ENCODE results near the gene SCRG1. TPM values are rescaled to one million over a fixed set of nuclear protein-coding genes. Genes with fewer than 3 reads are reported as not detected.
A peak's percentile ranks its signal among the peaks of the same experiment; 100 is the strongest.

SCRG1 gene
- total RNA-seq, 1 experiment from 2014 or later = 1.2 TPM

- DNase-seq (ENCODE audit: low read depth, low spot score) = no peak
- in situ Hi-C loops (cut with HindIII; ENCODE audit: low pct_unique_long_range_greater_than_20kb, low sequenced_read_pairs) = no loop called here
Observed at GRCh38 chr4:173374588-173374987, 24.3 kb downstream of the SCRG1 start.

- in situ Hi-C loops (cut with HindIII; ENCODE audit: low pct_unique_long_range_greater_than_20kb, low sequenced_read_pairs) = no loop called here
Observed at GRCh38 chr4:173371292-173372192, 27.4 kb downstream of the SCRG1 start.

DNA sequence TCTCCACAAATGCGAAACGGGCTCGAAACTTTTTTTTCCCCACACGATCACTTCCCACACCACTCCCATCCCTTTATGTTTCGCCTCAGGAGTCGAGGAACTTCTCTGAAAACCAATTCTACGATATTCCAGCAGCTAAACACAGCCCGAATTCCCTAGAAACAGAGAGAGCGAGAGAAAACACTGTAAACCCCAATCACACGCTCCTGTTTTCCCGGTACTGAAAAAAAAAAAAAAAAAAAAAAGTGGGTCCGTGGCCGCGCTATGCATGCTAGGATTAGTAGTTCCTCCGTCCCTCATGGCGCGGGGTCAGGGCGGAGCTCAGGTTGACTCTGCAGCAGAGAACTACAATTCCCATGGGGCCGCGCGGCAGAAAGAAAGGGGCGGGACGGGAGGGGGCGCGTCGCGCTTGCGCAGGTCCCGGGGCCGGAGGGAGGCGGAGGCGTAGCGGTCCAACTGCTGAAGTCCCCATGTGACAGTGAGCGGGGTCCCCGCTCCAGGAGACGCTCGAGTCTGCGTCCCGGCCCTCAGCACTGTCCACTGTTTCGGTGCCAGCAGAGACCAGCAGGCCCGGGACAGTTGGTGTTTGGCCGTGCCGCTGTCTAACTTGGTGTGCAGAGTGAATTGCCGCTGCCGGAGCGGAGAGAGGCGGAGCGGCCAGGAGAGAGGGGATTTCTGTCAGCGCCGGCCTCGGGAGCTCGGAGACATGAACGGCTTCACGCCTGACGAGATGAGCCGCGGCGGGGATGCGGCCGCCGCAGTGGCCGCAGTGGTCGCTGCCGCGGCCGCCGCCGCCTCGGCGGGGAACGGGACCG, 28.2 kb downstream of the SCRG1 start, which contains the start of gene SAP30:
Gene SAP30 (plus strand): TSS at position 478 of the 815 bp plus-strand sequence. CDS start 229 bp downstream, at position 707.
- DNase-seq (ENCODE audit: low read depth, low spot score) = peak; percentile 98
- in situ Hi-C loops (cut with HindIII; ENCODE audit: low pct_unique_long_range_greater_than_20kb, low sequenced_read_pairs) = no loop called here

More at GRCh38 chr4:173371292-173372192, 27.4 kb downstream of the SCRG1 start:
- DNase-seq (ENCODE audit: low read depth, low spot score) = peak; percentile 92

GRCh38 chr4:173370130-173370476, 28.8 kb downstream of the SCRG1 start:
- DNase-seq (ENCODE audit: low read depth, low spot score) = no peak

GRCh38 chr4:173367946-173368345, 31.0 kb downstream of the SCRG1 start:
- no peak for DNase-seq (ENCODE audit: low read depth, low spot score)
- in situ Hi-C loops (cut with HindIII; ENCODE audit: low pct_unique_long_range_greater_than_20kb, low sequenced_read_pairs) = no loop called here

More at GRCh38 chr4:173370130-173370476, 28.8 kb downstream of the SCRG1 start:
- in situ Hi-C loops (cut with HindIII; ENCODE audit: low pct_unique_long_range_greater_than_20kb, low sequenced_read_pairs) = no loop called here

- in situ Hi-C loops (cut with HindIII; ENCODE audit: low pct_unique_long_range_greater_than_20kb, low sequenced_read_pairs) = no loop called here
- DNase-seq (ENCODE audit: low read depth, low spot score) = no peak
Observed at GRCh38 chr4:173367285-173367684, 31.6 kb downstream of the SCRG1 start.

GRCh38 chr4:173365359-173365996, 33.4 kb downstream of the SCRG1 start:
- in situ Hi-C loops (cut with HindIII; ENCODE audit: low pct_unique_long_range_greater_than_20kb, low sequenced_read_pairs) = no loop called here
- no peak for DNase-seq (ENCODE audit: low read depth, low spot score)

DNA sequence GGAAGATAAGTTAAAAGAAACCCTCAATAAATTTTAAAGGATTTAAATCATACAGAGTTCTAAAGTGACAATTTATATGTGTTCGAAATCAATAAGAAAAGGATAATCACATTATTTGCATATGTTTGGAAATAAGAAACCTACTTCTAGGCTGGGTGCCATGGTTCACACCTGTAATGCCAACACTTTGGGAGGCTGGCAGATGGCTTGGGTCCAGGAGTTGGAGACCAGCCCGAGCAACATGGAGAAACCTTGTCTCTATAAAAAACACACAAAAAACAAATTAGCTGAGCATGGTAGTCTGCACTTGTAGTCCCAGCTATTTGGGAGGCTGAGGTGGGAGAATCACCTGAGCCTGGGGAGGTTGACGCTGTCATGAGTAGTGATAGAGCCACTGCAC, 36.2 kb downstream of the SCRG1 start:
- in situ Hi-C loops (cut with HindIII; ENCODE audit: low pct_unique_long_range_greater_than_20kb, low sequenced_read_pairs) = no loop called here
- DNase-seq (ENCODE audit: low read depth, low spot score) = no peak

- peak; percentile 43 for DNase-seq (ENCODE audit: low read depth, low spot score)
- in situ Hi-C loops (cut with HindIII; ENCODE audit: low pct_unique_long_range_greater_than_20kb, low sequenced_read_pairs) = no loop called here
Observed at GRCh38 chr4:173360587-173361221, 38.2 kb downstream of the SCRG1 start.

DNA sequence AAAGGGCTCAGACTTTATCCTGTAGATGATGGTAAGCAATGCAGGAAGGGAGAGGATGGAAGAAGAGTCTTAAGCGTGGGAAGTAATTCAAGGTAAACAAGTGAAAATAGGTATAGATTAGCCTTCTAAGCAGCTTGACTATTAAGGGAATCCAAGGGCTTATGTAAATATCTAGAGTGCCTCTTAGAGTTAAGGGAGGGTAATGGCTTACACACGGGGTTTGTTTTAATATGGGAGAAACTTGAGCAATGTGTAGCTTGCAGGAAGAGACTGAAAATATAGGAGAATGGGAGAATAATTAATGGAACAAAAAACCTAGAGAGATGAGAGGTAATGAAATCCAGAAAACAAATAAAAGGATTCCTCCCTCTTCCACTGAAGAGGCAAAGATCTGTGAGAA, 41.0 kb downstream of the SCRG1 start:
- in situ Hi-C loops (cut with HindIII; ENCODE audit: low pct_unique_long_range_greater_than_20kb, low sequenced_read_pairs) = no loop called here
- no peak for DNase-seq (ENCODE audit: low read depth, low spot score)

DNA sequence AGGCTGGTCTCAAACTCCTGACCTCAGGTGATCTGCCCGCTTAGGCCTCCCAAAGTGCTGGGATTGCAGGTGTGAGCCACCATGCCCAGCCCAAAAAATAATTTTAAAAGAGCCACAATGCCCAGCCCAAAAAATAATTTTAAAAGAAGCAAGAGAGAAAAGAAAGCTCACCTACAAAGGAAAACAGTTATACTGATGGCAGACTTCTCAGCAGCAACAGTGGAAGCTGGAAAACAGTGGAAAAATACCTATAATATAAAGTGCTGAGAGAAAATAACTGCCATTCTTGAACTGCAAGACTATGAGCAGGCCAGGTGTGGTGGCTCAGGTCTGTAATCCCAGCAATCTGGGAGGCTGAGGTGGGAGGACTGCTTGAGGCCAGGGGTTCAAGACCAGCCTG, 51.4 kb downstream of the SCRG1 start:
- no peak for DNase-seq (ENCODE audit: low read depth, low spot score)
- in situ Hi-C loops (cut with HindIII; ENCODE audit: low pct_unique_long_range_greater_than_20kb, low sequenced_read_pairs) = no loop called here

- DNase-seq (ENCODE audit: low read depth, low spot score) = no peak
Observed at GRCh38 chr4:173346074-173346473, 52.8 kb downstream of the SCRG1 start.

DNA sequence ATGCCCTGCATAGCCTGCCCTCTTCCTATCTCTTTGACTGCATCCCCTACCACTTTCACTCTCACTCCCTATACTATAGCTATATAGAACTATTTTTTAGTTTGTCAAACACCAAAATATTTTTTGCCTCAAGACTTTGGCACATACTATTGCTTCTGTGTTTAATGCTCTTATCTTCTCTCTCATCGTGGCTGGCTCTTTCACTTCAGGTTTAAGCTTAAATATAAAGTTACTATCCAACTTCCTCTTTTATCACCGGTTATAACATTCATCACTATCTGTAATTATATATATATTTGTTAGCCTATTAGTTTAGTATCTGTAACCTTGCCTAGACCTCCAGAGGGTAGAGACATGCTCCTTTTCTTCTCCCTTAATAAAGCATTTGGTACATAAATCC, 53.3 kb downstream of the SCRG1 start:
- no peak for DNase-seq (ENCODE audit: low read depth, low spot score)
- in situ Hi-C loops (cut with HindIII; ENCODE audit: low pct_unique_long_range_greater_than_20kb, low sequenced_read_pairs) = no loop called here

More at GRCh38 chr4:173346074-173346473, 52.8 kb downstream of the SCRG1 start:
- in situ Hi-C loops (cut with HindIII; ENCODE audit: low pct_unique_long_range_greater_than_20kb, low sequenced_read_pairs) = no loop called here

- DNase-seq (ENCODE audit: low read depth, low spot score) = no peak
- in situ Hi-C loops (cut with HindIII; ENCODE audit: low pct_unique_long_range_greater_than_20kb, low sequenced_read_pairs) = no loop called here
Observed at GRCh38 chr4:173343832-173344397, 55.0 kb downstream of the SCRG1 start.

- in situ Hi-C loops (cut with HindIII; ENCODE audit: low pct_unique_long_range_greater_than_20kb, low sequenced_read_pairs) = no loop called here
- no peak for DNase-seq (ENCODE audit: low read depth, low spot score)
Observed at GRCh38 chr4:173337463-173337862, 61.5 kb downstream of the SCRG1 start.

- in situ Hi-C loops (cut with HindIII; ENCODE audit: low pct_unique_long_range_greater_than_20kb, low sequenced_read_pairs) = no loop called here
- DNase-seq (ENCODE audit: low read depth, low spot score) = peak; percentile 82
Observed at GRCh38 chr4:173334891-173335752, 63.8 kb downstream of the SCRG1 start.
